DMS53 treated with DMSO at 0.1 percent for 48 hours (cell line): Measurements from ENCODE around the gene FASTK.
A peak's percentile ranks its signal among the peaks of the same experiment; 100 is the strongest.

Experiments used
- DNase-seq: peaks from one replicate; lab custom pipeline; 2025; ENCODE audit not compliant: unreplicated experiment; lab: John Stamatoyannopoulos, UW

FASTK gene

GRCh38 chr7:151100921-151101320, 20.3 kb upstream of the FASTK start:
- no peak for DNase-seq

DNA sequence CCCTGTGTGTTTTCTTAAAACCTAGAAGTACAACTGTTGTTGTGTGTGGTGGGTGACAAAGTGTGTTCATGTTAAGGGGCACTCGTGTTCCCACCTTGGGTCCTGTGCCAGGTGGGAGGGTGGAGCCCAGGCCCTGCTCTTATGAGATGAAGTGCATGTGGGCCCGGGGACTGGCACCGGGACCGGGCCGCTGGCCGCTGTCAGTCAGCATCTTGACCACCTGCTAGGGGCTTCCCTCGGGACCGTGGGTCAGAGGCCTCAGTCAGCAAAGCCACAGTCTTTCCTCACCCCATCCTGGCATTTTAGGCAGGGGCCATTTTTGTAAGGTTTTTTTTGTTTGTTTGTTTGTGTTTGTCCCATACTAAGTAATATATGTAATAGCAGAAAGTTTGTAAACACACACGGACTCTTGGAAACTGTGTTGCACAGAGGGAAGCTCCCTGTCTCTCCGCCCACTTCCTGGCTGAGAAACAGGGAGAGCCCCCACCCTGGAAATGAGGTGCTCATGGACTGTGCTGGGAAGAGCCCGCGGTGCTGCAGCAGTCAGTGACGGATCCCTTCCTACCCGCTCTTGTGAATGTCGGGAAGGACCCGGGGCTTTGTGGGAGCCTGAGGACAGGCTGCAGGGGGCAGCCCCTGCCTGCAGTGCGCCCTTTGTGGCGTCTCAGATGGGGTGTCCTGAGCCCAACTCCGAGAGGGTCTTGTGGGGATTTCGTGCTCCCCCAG, 19.0 kb upstream of the FASTK start:
- DNase-seq = no peak

DNA sequence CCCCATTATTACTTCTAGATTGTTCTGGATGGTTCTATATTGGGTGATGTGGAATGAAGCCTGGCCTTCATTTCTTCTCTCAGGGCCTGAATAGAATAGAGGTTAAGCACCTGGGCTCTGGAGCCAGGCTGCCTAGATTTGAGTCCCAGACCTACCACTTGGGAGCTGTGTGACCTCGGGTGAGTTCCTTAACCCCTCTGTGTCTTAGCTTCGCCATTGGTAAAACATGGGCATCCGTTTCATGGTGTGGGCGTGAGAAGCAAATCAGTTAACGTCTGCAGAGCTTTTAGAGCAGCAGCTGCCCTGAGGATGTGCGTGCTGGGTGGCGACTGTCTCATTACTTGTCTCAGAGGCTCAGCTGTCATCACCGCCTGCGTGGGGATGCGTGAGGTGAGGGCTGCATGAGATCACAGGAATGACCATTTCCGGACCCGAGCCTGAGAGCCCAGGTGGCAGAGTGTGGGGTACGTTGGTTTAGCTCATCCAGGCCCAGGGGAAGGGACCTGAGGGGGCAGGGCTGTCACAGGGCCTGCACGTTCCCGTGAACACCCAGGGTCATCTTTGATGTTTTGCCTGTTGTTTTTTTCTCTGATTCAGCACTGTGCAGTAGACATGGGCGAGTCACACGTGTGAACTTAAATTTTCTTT, 15.3 kb upstream of the FASTK start:
- no peak for DNase-seq

DNA sequence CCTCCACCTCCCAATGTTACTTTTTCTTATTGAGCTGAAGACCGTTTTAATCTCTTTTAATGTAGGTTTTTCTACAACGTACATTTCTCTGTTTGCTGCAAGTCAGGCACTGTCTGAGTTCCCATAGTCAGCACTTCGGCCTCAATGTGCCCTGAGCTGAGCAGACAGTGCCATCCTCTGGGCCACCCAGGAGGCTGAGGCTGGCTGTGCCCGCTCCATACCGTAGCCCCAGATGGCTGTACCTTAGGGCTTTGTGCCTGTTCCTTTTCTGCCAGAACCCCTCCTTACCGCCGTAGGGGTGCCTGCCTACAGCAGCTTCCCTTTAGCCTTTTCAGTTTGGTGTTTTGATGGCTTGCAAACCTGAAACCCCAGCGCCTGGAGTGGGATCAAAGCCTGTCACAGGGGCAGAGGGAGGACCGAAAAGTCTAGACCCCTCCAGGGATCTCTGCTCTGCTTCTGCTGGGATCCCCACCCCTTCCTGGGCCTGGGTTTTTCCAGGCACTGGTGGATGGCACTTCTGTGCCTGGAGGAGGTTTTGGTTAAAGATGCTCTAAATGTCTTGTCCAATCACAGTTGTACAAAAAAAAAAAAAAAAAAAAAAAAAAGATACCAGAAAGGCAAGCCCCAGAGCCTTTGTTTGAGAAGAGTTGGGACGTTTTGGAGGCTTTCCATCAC, 14.7 kb upstream of the FASTK start:
- no peak for DNase-seq

DNA sequence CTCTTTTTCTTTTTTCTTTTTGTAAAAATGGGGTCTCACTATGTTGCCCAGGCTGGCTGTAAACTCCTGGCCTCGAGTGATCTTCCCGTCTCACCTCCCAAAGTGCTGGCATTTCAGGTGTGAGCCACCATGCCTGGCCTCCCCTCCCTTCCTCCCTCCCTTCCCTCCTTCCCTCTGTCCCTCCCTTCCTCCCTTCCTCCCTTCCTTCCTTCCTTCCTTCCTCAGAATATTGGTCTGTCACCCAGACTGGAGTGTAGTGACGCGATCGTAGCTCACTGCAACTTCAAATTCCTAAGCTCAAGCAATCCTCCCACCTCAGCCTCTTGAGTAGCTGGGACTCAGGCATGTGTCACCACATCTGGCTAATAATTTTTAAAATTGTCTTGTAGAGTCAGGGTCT, 14.1 kb upstream of the FASTK start:
- DNase-seq = no peak

- no peak for DNase-seq
Measured at GRCh38 chr7:151093748-151094147, 13.1 kb upstream of the FASTK start.

DNA sequence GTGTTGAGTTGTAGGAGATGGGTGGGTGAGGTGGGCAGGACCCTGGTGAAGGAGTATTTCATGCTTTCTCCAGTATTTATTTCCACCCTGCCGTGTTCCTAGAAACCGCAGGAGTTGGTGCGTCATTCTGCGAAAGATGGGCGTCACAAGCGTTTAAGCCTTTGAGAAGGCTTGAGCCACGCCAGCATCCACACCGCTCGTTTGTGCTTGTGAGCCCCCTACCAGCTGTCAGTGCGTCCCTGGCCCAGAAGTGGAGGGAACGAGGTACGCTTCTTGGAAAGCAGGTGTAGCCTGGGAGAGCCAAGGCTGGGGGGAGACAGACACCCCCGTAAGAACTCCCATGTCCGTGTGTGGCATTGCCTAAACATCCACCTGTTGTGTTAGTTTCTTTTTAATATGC, 11.4 kb upstream of the FASTK start:
- DNase-seq = no peak

- DNase-seq = no peak
Measured at GRCh38 chr7:151091431-151091830, 10.8 kb upstream of the FASTK start.

DNA sequence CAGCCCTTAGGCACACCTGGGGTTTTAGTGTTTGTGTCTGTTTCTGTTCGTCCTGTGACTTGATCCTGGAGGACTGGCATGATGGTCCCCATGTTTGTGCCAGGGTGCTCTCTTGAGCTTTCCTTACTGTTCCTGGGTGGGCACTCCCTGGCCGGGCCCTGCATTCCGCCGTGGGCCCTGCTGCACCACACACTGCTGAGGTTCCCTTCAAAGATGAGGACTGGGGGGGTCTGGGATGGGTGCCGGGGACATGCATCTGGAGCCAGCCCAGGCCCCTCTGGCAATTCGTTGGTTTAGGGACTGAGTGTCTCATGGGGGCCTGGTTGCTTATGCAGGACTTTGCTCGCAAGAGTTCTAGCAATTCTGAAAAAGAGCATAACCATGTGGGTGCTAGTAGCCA, 10.4 kb upstream of the FASTK start:
- DNase-seq = no peak

DNA sequence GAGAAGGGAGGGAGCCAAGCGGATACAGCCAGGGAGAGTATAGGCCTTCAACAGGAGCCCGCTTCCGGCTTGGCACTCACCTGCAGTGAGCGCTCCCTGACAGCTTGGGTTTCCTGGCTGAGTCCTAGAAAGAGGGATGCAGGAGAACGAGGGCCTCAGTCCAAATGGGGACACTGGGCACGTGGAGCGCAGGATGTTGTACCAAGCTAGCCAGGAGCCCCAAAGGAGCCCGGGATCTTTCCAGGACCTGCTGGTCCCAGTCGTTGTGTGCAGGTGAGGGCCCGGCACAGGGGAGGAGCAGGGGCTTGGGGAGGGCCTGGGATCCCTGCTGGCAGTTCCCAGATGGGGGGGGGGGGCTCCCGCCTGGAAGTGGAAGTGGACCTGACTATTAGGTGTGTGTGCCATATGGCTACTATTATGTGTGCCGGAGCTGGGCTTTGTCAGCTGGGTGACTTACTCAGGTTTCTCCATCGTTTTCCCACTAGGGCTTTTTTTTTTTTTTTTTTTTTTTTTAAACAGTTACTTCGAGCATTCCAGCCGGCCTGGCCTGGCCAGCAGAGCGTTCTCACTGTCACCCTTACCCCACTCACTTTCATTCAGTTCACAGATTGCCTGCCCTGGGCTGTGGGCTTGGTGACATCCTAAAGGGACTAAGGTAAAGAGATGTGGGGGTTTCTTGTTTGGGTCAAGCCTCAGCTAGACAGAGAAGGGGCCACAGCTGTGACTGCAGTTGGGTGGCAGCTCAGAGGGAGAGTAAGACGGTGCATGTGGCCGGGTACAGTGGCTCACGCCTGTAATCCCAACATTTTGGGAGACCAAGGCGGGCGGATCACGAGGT, 9.5 kb upstream of the FASTK start:
- DNase-seq = no peak

DNA sequence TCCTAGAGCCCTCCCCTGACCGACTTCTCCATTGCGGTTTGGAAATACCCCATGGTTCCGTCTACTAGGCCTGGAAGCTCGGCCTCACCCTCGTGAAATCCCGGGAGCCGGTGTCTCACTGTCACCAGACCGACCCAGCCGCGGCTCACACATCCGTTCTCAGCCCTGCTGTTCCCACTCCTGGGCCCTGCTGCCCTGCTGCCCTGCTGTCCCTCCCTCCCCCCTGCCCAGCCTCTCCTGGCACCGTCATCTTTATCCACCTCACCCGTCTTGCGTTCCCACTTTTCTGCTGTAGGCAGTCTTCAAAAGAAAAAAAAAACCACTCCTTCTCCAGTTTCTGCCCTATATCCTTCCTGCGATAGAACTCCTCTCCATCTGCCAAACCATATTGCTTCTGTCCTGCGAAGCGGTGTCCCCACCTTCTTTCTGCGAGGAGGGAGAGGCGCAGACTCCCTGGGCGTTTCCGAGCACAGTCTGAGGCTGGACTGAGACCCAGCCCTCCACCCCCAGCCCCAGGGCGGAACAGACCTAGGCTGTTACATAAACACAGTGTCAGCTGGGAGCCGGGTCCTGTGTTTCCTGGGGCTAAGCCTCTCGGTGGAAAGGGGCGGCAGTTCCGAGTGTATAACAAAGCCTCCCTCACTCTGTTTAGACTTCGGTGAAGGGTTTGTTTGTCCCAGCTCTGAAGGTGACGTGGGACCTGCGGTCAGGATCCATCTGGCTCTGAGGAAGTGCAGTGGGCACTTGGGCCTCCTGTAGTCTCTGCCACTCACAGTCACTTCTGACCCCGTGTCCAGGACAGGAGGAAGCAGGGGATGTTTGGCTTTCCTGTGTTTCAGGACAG, 8.5 kb upstream of the FASTK start:
- DNase-seq = no peak

GRCh38 chr7:151088019-151088855, 7.6 kb upstream of the FASTK start:
- DNase-seq = no peak

DNA sequence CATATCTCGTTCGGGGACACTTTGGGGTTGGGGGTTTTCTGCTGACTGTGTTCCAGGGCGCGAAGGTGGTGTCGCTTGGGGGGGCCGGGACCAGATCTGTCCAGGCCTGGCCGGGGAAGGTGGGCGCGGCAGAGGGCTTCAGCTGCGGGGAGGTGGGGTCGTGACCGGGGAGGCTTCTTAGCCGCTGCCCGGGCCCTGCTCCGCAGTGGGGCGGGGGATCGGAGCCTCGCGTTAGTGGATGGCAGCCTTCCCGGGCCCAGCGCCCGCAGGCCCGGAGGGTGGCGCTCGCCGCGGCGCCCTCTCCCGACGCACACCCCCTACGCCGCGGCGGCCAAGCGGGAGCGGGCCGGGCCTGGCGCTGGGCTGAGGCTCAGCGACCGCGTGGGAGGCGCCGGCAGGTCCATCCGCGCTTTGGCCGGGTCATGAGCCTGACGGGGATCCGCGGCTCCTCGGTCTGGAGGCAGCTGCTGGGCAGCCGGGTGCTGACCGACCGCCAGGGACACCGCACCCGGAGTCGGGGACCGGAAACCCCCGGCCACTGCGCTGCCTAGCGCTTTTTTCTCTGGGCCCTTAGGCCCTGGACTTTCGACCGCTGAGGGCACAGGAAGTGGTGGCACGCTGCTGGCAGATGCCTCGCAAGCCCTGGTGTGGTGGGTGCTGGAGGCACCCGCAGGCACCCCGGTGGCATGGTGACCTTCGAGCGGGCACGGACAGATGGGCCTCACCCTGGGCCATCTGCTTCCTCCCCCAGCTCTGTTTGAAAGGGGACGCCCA, 6.8 kb upstream of the FASTK start:
- peak; percentile 47 for DNase-seq

- no peak for DNase-seq
Measured at GRCh38 chr7:151086802-151087244, 6.2 kb upstream of the FASTK start.

GRCh38 chr7:151085691-151086620, 5.3 kb upstream of the FASTK start, which contains the start of gene AGAP3:
Gene AGAP3, plus strand, starts transcription at chr7:151086475. Its CDS starts 267 bp downstream, at chr7:151086742.
- peak; percentile 91 for DNase-seq

DNA sequence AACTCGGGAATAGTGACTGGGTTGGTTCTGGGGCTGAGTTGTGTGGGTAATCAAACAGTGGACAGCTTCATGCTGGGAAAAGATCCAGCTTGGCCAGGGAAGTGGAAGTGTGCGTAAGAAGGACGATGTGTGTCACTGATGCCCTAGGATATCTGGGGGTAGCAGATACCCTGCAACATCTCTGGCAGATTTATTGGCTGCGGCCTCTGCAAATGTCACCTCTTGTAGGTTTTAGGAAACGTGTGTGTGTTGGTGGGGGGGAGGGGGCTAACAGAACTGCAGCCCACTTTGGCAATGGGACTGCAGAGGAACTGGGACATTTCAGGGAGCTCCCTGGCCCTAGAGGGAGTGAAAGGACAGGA, 4.7 kb upstream of the FASTK start:
- DNase-seq = no peak

DNA sequence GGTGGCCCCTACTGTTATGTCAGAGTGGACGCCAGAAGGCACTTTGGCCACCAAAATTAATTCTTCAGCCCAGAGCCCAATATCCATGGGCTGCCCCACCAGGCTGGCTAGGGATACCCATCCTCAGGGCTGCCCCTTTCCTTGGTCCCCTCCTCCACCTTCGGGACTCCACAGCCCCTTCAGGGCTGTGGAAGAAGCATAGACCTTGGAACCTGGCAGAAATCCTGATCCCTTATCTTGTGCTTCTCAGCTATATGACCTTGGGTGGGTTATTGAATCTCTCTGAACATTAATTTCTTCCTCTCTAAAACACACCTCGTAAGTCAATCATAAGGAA, 3.2 kb upstream of the FASTK start:
- no peak for DNase-seq
